CD4-positive, alpha-beta memory T cell (primary cell): ENCODE measurements around the gene MRGPRG. TPM values are rescaled to one million over a fixed set of nuclear protein-coding genes. Genes with fewer than 3 reads are reported as not detected.

Experiments
- CTCF ChIA-PET: fragments of 350-600 bp; sonication (Branson Sonifier 250); formaldehyde crosslinking; loops from one replicate; lab custom pipeline; 2021; ENCODE audit warnings: inconsistent platforms; ENCODE audit not compliant: partially characterized antibody; lab: Charles Lee
- POLR2A ChIA-PET: fragments of 350-600 bp; sonication (Branson Sonifier 250); formaldehyde crosslinking; loops from one replicate; lab custom pipeline; 2021; ENCODE audit not compliant: partially characterized antibody; lab: Charles Lee
- DNase-seq, 5 donors: peaks; one replicate each; pipeline versions ENCODE4 v3.0.0 to v3.0.0-alpha.2; 2020 to 2022; ENCODE audit warnings: mixed read lengths in 1 of 5
- H3K27ac ChIP-seq: one replicate; pipeline ENCODE4 v1.7.0; 2013; ENCODE audit warnings: low read depth, low read length
- H3K27me3 ChIP-seq: 2 replicates; pipeline ENCODE4 v1.7.0; 2013; ENCODE audit warnings: mild to moderate bottlenecking, low read length, moderate library complexity; ENCODE audit not compliant: insufficient read depth
- H3K36me3 ChIP-seq: 2 replicates; pipeline ENCODE4 v1.7.0; 2013; ENCODE audit warnings: mild to moderate bottlenecking, low read length, moderate library complexity; ENCODE audit not compliant: insufficient read depth
- H3K4me1 ChIP-seq: 2 replicates; pipeline ENCODE4 v1.7.0; 2013; ENCODE audit warnings: mild to moderate bottlenecking, low read length, moderate library complexity; ENCODE audit not compliant: insufficient read depth
- H3K4me3 ChIP-seq, 2 donors: one replicate each; pipeline ENCODE4 v1.7.0; 2013; ENCODE audit warnings: low read length in 2 of 2, mild to moderate bottlenecking in 1 of 2
- H3K9me3 ChIP-seq, 2 donors: one replicate each; pipeline ENCODE4 v1.7.0; 2013; ENCODE audit warnings: low read length in 2 of 2, control low read depth in 1 of 2; ENCODE audit not compliant: control insufficient read depth in 1 of 2
- H3K27ac Mint-ChIP-seq, 7 donors: one replicate each; pipeline ENCODE4 v1.8.0; 2020 to 2021; ENCODE audit warnings: mixed read lengths in 7 of 7, mild to moderate bottlenecking in 6 of 7, inconsistent platforms in 3 of 7, moderate library complexity in 3 of 7
- H3K27me3 Mint-ChIP-seq, 2 donors: one replicate each; pipeline ENCODE4 v1.8.0; 2020 to 2021; ENCODE audit warnings: mixed read lengths in 2 of 2
- H3K36me3 Mint-ChIP-seq, 2 donors: one replicate each; pipeline ENCODE4 v1.8.0; 2020 to 2021; ENCODE audit warnings: mixed read lengths in 2 of 2, inconsistent platforms in 1 of 2, mild to moderate bottlenecking in 1 of 2
- H3K4me1 Mint-ChIP-seq, 4 donors: one replicate each; pipeline ENCODE4 v1.8.0; 2020 to 2021; ENCODE audit warnings: mixed read lengths in 4 of 4, mild to moderate bottlenecking in 1 of 4
- H3K4me3 Mint-ChIP-seq, 8 donors: one replicate each; pipeline ENCODE4 v1.8.0; 2020 to 2021; ENCODE audit warnings: mixed read lengths in 8 of 8, mild to moderate bottlenecking in 7 of 8, moderate library complexity in 6 of 8, inconsistent platforms in 3 of 8
- H3K9me3 Mint-ChIP-seq, 8 donors: one replicate each; pipeline ENCODE4 v1.8.0; 2020 to 2021; ENCODE audit warnings: mixed read lengths in 8 of 8, mild to moderate bottlenecking in 5 of 8, inconsistent platforms in 3 of 8, moderate library complexity in 1 of 8
- intact Hi-C: fragments of 100-400 bp; cut with micrococcal nuclease; formaldehyde crosslinking; loops from one replicate; pipeline ENCODE4 v1.15.1; 2023
- polyA plus RNA-seq, 2 donors: library from polyadenylated mRNA; unstranded; fragments of 300-500 nt; fragmentation: Illumina TruSeq; gene quantifications; one replicate each; pipeline ENCODE4 v1.2.3, GENCODE V29; 2021
- total RNA-seq, 2 experiments: library from RNA; stranded (reverse); gene quantifications; one replicate each; pipeline ENCODE4 v1.2.3, GENCODE V29; 2021

The MRGPRG gene
- total and polyA plus RNA-seq, 4 experiments from 2014 or later = not detected

- H3K36me3 ChIP-seq = no peaks in the 10 kb centered on the region
- H3K4me1 ChIP-seq = no peaks in the 10 kb centered on the region
- intact Hi-C loops = no loop called here
- Mint-ChIP-seq H3K36me3 (no peaks in the 10 kb centered on the region), H3K27me3 (peaks cover 8 to 22% of the 10 kb centered on the region in 2 donors), H3K4me3 (no peak overlapping the region), H3K9me3 (peaks cover 0 to 19% (median 10%) of the 10 kb centered on the region in 8 donors), H3K4me1 (peaks cover 0 to 4% (median 0%) of the 10 kb centered on the region in 4 donors), H3K27ac (no peak overlapping the region)
- ChIA-PET POLR2A (no interaction called here), CTCF (no interaction called here)
- no peak overlapping the region for H3K27ac ChIP-seq
- H3K27me3 ChIP-seq = no peaks in the 10 kb centered on the region
- no peaks in the 10 kb centered on the region for H3K9me3 ChIP-seq
- no peak for DNase-seq
- H3K4me3 ChIP-seq = no peak overlapping the region
Observed at GRCh38 chr11:3213659-3214419, 4.8 kb downstream of the MRGPRG start.

- no peaks in the 10 kb centered on the region for H3K36me3 Mint-ChIP-seq
- DNase-seq = no peak
- ChIA-PET POLR2A (no interaction called here), CTCF (no interaction called here)
- intact Hi-C loops = no loop called here
- Histone ChIP-seq H3K36me3 (no peaks in the 10 kb centered on the region), H3K27ac (no peak overlapping the region), H3K4me3 (no peak overlapping the region), H3K27me3 (no peaks in the 10 kb centered on the region), H3K4me1 (no peaks in the 10 kb centered on the region), H3K9me3 (no peaks in the 10 kb centered on the region)
- H3K4me1 Mint-ChIP-seq = peaks cover 0 to 3% (median 0%) of the 10 kb centered on the region in 4 donors
- peaks cover 0 to 19% (median 10%) of the 10 kb centered on the region in 8 donors for H3K9me3 Mint-ChIP-seq
- H3K27ac Mint-ChIP-seq = no peak overlapping the region
- peaks cover 4 to 11% of the 10 kb centered on the region in 2 donors for H3K27me3 Mint-ChIP-seq
- no peak overlapping the region for H3K4me3 Mint-ChIP-seq
Observed at GRCh38 chr11:3208272-3208671, 10.3 kb downstream of the MRGPRG start.

GRCh38 chr11:3207526-3208189 lies 11.0 kb downstream of the MRGPRG start:
- no peaks in the 10 kb centered on the region for H3K36me3 Mint-ChIP-seq
- no peaks in the 10 kb centered on the region for H3K4me1 ChIP-seq
- peaks cover 0 to 3% (median 0%) of the 10 kb centered on the region in 4 donors for H3K4me1 Mint-ChIP-seq
- intact Hi-C loops = no loop called here
- ChIA-PET POLR2A (no interaction called here), CTCF (no interaction called here)
- H3K27ac Mint-ChIP-seq = peak overlapping the region in 1 of 7 donors; percentile 21
- peaks cover 0 to 19% (median 10%) of the 10 kb centered on the region in 8 donors for H3K9me3 Mint-ChIP-seq
- no peak overlapping the region for H3K4me3 Mint-ChIP-seq
- peaks cover 5 to 11% of the 10 kb centered on the region in 2 donors for H3K27me3 Mint-ChIP-seq
- no peak overlapping the region for H3K27ac ChIP-seq
- H3K9me3 ChIP-seq = no peaks in the 10 kb centered on the region
- no peaks in the 10 kb centered on the region for H3K36me3 ChIP-seq
- H3K27me3 ChIP-seq = no peaks in the 10 kb centered on the region
- no peak overlapping the region for H3K4me3 ChIP-seq
- DNase-seq = no peak

GRCh38 chr11:3206922-3207204 lies 11.8 kb downstream of the MRGPRG start:
- no peak overlapping the region for H3K27ac Mint-ChIP-seq

GRCh38 chr11:3206156-3206921 lies 12.3 kb downstream of the MRGPRG start:
- H3K36me3 ChIP-seq = no peaks in the 10 kb centered on the region
- H3K9me3 ChIP-seq = no peaks in the 10 kb centered on the region
- H3K4me1 Mint-ChIP-seq = peaks cover 0 to 5% (median 0%) of the 10 kb centered on the region in 4 donors
- no peak overlapping the region for H3K4me3 ChIP-seq
- H3K27ac Mint-ChIP-seq = no peak overlapping the region
- intact Hi-C loops = no loop called here
- H3K4me3 Mint-ChIP-seq = no peak overlapping the region
- DNase-seq = no peak
- H3K4me1 ChIP-seq = no peaks in the 10 kb centered on the region
- H3K27me3 Mint-ChIP-seq = peaks cover 8 to 11% of the 10 kb centered on the region in 2 donors
- no peak overlapping the region for H3K27ac ChIP-seq
- no peaks in the 10 kb centered on the region for H3K27me3 ChIP-seq
- ChIA-PET CTCF (no interaction called here), POLR2A (no interaction called here)
- no peaks in the 10 kb centered on the region for H3K36me3 Mint-ChIP-seq
- peaks cover 0 to 11% (median 4%) of the 10 kb centered on the region in 8 donors for H3K9me3 Mint-ChIP-seq

More at GRCh38 chr11:3206922-3207204, 11.8 kb downstream of the MRGPRG start:
- intact Hi-C loops = no loop called here
- Histone ChIP-seq H3K27ac (no peak overlapping the region), H3K9me3 (no peaks in the 10 kb centered on the region), H3K36me3 (no peaks in the 10 kb centered on the region), H3K27me3 (no peaks in the 10 kb centered on the region), H3K4me3 (no peak overlapping the region), H3K4me1 (no peaks in the 10 kb centered on the region)
- peaks cover 0 to 5% (median 0%) of the 10 kb centered on the region in 4 donors for H3K4me1 Mint-ChIP-seq
- no peak for DNase-seq
- H3K36me3 Mint-ChIP-seq = no peaks in the 10 kb centered on the region
- H3K9me3 Mint-ChIP-seq = peaks cover 0 to 17% (median 9%) of the 10 kb centered on the region in 8 donors
- H3K4me3 Mint-ChIP-seq = no peak overlapping the region
- H3K27me3 Mint-ChIP-seq = peaks cover 8 to 14% of the 10 kb centered on the region in 2 donors
- ChIA-PET CTCF (no interaction called here), POLR2A (no interaction called here)

GRCh38 chr11:3205261-3206155 lies 13.1 kb downstream of the MRGPRG start:
- no peaks in the 10 kb centered on the region for H3K36me3 Mint-ChIP-seq
- POLR2A ChIA-PET = no interaction called here
- H3K4me1 ChIP-seq = no peaks in the 10 kb centered on the region
- no peak for DNase-seq
- peaks cover 0 to 5% (median 0%) of the 10 kb centered on the region in 4 donors for H3K4me1 Mint-ChIP-seq
- no peaks in the 10 kb centered on the region for H3K36me3 ChIP-seq
- CTCF ChIA-PET = no interaction called here
- no peak overlapping the region for H3K4me3 ChIP-seq
- H3K27ac ChIP-seq = no peak overlapping the region
- no peak overlapping the region for H3K4me3 Mint-ChIP-seq
- H3K27ac Mint-ChIP-seq = peak overlapping the region in 1 of 7 donors; percentile 30
- no peaks in the 10 kb centered on the region for H3K9me3 ChIP-seq
- intact Hi-C loops = no loop called here
- H3K27me3 ChIP-seq = no peaks in the 10 kb centered on the region
- peaks cover 8 to 16% of the 10 kb centered on the region in 2 donors for H3K27me3 Mint-ChIP-seq
- peaks cover 0 to 3% (median 0%) of the 10 kb centered on the region in 8 donors for H3K9me3 Mint-ChIP-seq
